CD4-positive, alpha-beta T cell treated with Interleukin-2 at 100 ng/mL for 4 hours (primary cell): ENCODE measurements around the gene POLG2.

Experiments
- DNase-seq: peaks from one replicate; pipeline ENCODE4 v3.0.0-alpha.2; 2020; ENCODE audit warnings: low spot score

Gene POLG2

DNA sequence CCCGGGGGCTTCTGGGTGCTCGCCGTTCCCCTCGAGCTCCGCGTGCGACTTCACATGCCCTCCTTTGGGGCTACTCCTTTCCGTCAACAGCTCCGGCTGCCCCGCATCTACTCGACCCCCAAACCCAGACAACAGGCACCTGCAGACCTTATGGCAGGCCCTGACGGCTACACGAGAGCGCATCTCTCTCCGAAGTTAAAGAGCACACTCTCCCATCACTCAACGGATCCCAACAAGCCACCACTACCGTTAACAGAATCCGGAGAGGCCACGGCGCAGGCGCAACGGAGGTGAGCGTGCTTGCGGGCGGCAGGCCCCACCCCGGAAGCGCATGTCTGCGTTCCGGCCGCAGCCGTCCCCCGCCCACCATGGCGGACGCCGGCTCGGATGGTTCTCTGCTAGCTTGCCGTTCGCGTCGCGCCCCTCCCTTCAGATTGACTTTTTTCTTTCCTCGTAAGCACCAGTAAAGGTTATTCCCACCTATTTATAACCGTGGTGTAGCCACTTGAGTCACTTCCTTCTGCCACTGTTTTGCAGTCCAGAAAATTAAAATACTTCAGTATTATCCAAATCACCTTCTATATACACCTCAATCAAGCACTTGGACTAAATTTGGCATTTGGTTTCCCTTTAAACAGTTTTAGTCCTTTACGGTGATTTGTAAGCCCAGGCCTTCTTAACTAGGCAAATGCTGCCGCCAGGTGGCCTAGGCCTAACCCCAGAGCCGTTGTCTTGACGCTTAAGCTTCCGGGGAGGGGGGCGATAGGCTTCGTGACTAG lies at the start of gene POLG2:
POLG2 (minus strand) TSS at position 269 of the 779 bp plus-strand sequence; CDS start at position 183, 86 bp downstream.
- peak; percentile 95 for DNase-seq

DNA sequence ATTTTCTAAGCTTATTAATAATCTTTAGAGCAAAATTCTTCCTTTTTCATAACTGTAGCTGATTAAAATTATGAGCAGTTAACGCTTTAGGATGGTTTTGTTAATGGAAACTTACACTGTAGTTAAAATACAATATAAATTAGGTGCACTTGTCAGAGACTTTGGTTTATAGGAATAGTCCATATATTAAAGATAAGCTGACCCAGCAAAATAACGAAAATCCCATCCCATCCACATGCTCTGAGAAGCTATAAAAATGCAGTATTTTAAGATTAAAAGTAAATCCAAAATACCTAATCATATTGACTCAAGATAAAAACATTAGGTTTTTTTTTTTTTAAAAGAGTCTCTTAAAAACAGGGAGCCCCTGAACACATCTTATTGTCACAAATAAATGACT lies 47.9 kb upstream of the POLG2 start:
- no peak for DNase-seq

DNA sequence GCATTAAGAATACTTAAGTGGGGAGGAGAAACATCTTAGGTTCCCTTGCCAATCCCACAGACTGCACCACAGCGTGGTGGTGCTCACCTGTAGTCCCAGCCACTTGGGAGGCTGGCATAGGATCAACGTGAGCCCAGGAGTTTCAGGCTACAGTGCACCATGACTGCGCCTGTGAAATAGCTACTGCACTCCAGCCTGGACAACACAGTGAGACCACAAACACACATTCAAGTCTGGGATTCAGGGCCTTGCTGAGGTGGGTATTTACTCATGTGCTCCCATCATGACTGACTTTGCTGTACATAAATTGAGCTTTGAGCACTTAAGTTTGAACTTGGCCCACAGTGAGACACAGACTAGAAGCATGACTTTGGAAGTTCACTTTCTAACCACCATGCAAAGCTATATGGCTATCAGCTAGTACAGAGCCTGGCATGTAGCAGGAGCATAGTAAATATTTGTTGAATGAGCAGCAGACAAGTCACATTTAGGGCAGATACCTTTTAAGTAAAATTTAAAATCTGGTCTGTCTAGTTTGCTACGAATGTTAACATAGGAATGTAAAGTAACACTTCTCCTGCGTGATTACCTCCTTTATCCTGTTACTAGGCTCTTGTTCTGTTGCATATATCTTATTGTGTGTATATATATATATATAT lies 43.4 kb upstream of the POLG2 start:
- no peak for DNase-seq

DNA sequence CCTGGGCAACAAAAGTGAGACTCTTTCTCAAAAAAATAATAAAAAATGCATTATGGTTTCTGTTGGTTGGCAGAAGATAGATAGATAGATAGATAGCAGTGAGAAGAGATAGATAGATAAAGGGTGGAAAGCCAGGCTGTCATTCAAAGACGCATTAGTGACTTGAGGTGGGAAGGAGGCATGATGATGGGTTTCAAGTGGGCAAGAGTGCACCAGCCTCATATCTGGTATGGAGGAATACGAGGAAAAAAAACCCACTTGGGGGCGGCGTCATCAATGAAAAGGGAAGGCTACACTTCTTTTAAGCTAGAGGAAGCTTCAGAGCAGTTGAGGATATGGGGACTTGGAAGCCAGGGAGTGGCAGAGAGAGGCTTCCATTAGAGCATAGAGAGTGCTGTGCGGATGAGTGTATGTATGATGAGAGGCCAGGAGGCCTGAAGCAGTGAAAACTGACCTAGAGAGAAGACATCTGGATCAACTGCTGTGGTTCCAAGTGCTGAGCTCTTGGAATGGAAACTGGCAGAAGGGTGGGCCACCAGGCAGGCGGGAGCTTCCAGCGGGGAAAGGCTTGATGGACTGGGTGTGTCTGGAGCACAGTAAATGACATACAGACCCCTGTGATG lies 41.8 kb upstream of the POLG2 start:
- DNase-seq, result no peak

DNA sequence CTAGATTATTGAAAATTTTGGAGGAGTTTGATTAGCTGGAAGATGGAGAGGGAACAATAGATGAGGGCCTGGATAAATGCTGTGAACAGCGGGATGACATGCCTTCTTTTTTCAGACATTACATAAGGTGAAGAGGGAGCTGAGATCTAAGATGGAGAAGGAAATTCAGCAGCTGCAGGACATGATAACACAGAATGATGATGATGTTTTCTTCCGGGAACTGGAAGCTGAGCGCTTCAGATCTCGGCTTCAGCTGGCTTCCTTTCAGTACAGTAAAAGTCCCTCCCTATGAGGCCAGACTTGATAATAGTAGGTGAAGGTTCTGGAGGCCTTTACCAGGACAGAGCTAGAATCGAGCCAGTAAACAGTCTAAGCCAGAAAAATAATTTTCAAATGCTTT lies 40.6 kb upstream of the POLG2 start:
- DNase-seq, result no peak

DNA sequence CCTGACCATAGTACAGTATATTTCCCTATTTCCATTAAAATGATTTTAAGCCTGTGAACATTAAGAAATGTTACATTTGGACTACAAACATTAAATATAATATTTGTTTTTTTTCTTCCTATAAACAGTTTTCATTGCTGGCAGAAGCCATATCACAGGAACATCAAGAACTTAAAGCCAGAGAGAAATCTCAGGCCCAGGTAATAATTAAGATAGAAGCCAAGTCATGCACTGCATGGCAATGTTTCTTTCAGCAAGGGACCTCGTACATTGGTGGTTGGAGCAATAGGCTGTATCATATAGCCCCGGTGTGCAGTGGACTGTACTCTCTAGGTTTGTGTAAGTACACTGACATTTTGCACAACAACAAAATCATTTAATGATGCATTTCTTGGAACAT lies 40.1 kb upstream of the POLG2 start:
- no peak for DNase-seq

DNA sequence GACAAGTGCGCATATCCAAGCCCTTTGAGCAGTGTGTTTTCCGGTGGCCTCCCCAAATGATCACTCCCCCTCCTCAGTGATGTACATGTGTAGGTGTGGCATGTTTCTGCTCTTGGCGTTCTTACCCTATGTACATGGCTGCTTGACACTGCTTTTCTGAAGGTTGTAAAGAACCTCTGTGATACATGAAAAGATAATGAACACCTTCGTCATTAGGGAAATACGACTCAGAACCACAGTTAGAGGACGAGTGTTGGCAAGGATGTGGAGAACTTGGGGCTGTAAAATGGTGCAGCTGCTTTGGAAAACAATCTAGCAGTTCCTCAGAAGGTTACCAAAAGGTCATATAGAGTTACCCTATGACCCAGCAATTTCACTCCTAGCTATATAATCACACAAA lies 38.5 kb upstream of the POLG2 start:
- no peak for DNase-seq

DNA sequence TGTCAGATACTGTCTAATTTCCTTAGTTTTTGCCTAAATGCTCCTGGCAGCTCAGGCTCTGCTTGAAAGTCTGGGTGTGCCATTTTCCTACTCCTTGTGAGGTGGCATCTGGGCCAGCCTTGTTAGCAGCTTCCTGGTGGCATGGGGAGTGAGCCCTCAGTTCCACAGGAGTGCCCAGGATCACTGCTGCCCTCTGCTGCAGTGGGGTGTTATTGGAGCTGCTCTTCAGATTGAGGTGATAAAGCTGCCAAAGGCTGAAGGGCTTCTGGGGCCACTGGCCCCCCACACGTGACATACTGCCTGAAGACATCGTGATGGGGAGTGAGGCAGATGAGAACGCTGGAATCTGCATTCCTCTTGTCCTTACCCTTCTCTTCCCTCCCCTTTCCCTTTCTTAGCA lies 37.3 kb upstream of the POLG2 start:
- DNase-seq, result no peak

DNA sequence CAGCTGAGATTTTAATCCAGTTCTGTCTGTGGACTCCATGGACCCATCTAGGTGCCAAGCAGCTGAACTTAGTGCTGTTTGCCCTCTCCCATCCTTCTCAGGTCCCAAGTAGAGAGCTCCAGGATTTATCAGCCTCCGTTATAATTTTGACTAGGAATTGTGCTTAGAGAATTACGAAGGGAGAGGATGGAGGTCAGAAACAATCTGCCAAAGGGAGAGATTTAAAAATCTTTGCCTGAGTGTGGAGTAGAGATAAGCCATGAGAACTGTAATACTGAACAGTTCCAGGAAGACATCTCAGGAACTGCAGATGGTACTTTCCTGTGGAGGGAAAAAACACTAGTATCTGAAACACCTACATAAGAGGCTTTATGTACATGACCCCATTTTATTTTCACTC lies 36.9 kb upstream of the POLG2 start:
- DNase-seq, result no peak

DNA sequence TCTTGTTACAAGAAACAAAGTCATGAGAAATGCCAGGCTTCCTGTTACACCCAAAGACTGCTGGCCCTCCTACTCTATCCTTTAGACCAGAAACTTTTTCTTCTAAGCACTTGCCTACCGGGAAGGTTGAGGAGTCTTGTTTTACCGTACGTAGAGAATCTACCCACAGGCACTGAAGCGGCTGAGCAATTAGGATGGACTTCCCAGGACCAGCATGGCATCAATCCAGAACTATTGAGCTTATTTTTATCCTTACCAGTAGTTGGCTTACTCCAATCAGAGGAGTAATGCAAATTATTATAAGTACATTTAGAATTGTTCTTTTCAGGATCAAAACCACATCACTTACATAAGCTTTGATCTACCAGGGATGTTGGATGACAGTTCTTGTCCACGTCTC lies 35.6 kb upstream of the POLG2 start:
- no peak for DNase-seq

DNA sequence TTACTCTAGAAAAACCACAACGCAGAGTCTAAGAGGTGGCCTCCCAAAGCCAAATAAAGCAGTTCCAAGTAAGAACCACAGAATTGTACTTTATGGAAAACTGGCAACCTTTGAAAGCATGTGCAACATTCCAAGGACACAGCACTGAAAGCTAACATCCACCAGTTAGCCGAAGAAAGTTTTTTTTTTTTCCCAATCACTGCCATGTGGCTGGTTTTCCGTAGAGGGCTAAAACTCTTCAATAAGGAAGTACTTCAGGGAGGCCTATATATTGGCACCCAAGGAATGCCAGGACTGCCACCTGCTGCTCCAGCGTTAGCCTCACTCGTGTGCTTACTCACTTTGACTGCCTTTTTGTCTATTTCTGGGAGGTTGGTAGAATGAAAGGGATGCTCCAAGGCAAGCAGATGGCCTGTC lies 35.1 kb upstream of the POLG2 start:
- DNase-seq, result no peak

DNA sequence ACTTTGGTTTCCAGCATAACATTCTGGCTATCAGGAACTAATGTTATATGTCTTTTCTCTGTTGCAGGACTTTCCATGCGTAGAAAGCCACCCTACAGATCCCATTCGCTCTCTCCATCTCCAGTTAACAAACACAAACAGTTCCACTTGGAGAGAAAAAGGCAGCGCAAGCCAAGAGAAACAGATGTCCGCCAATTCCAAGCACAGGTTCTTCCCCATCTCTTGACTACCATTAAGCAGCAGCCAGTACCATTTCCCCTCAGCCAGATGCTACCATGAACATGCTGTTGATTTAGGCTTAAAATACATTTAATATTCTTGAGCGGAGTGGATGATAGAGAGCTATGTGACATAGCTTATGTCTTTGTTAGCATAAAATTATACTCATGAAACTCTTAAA lies 32.4 kb upstream of the POLG2 start:
- no peak for DNase-seq

DNA sequence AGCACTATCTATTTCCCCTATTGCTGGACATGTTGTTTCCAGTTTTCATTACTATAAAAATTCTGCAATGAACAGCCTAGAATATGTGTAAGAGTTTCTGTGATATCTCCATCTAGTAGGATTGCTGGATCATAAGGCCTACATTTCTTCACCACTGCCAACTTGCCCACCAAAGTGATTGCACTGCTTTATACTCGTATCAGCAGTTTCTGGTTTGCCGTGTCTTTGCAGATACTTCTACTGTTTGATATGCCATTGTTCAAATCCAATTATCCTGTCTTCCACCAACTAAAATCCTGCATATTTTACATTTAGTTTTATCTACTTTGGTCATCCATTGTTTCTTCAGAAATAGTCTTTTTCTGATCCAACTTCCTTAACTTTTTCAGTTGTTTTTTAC lies 31.1 kb upstream of the POLG2 start:
- no peak for DNase-seq

DNA sequence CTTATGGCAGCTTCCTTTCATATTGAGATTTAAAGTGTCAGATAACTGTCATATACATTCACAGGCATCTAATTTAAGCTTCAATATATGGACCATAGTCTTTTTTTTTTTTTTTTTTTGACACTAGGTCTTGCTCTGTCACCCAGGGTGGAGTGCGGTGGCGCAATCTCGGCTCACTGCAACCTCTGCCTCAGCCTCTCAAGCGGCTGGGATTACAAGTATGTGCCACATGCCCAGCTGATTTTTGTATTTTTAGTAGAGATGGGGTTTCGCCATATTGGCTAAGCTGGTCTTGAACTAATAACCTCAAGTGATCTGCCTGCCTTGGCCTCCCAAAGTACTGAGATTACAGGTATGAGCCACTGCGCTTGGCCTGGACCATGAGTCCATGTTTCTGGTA lies 23.5 kb upstream of the POLG2 start:
- no peak for DNase-seq

DNA sequence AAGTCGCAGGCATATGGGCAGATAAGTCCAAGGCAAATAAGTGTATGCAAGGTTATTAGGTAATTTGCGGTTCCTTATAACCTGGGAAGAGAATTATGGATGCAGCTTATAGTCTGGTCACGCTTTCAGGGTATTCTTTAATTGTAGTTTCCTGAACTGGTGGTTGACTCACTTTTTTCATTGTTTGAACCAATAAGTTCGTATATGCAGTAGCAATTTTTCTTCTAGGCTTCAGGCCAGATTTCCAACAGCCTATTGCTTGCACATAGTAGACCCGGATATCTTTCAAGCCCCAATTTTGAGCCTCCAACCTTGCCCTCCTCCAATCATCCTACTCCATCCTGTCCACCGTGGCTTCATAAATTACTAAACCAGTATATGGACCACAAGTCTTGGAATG lies 22.7 kb upstream of the POLG2 start:
- DNase-seq, result no peak

DNA sequence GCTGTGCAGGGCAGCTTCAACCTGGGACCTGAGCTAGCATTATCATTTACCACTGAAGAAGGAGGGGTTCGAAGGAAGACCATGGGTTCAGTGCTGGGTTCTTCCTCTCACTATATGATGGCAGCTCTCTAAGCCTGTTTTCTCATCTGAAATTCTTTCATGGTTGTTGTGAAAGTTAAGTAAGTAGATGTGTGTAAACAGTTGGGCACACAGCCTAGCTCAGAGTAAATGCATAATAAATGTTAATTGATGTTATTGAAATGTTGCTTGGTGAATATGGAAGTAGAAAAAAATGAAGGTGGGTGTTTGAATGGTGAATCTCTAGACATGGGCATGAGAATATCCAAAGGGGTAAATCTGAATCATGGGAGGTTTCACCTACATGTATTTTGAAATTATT lies 19.0 kb upstream of the POLG2 start:
- no peak for DNase-seq

DNA sequence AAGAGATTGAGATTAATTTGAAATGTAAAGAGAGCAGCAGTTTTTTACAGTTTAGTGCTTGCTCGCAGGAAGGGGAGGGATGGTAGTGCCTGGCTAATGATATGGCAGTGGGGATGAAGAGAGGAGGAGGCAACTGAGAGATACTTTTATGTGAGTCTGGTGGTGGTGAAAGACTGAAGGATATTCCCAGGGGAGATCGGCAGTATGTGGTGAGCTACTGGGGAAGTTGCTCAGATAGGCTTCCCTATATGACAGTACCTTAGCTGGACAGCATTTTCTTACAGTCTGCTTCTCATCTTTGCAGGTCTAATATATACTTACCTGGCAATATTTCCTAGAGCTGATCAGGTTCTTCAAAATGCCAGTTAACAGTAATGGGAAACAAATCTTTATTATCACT lies 18.6 kb upstream of the POLG2 start:
- no peak for DNase-seq

DNA sequence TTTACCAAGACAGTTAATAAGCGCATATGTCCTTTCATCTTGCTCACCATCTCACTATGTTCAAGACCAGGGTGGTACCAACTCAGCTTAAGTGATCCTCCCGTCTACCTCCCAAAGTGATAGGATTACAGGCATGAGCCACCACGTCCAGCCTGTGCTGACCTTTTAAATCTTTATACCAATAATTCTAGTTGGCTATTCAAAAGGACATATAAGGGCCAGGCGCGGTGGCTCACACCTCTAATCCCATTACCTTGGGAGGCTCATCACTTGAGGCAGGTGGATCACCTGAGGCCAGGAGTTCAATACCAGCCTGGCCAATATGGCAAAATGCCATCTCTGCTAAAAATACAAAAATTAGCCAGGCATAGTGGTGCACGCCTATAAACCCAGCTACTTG lies 12.3 kb upstream of the POLG2 start:
- DNase-seq, result no peak

DNA sequence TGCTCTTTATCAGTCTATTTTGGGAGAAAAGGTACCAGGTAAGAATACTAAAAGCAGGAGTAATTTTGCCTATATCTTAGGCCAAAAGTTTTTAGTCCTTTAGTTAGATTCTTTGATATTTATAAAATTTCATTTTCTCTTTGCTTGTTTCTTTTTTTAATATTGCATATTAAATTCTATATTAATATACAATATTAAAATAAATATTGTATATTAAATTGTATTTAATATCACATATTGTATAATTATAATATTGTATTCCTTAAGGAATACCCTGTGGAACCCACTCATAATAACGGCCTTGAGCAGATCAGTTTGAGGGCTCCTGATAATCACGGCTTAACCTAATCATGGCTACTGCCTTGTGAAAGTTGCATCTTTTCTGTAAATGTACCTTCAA lies 11.8 kb upstream of the POLG2 start:
- DNase-seq, result no peak

DNA sequence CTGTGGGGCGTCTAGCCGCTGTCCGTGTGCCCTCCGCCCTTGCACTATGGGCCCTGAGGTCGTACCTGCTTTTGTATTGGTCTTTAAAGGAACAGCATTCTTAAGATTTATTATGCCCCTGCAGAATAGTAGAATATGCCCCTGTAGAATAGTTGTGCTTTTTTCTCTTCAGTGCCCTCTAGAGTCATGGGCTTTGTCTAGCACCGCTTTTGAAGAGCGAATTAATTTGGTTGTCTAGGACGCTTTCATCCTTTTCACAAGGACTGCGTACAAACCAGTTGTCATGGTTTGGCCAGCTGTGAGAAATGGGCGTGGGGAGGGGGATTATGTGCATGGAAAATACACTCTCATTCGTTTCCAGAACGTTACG lies 10.5 kb upstream of the POLG2 start:
- DNase-seq, result peak; percentile 77

DNA sequence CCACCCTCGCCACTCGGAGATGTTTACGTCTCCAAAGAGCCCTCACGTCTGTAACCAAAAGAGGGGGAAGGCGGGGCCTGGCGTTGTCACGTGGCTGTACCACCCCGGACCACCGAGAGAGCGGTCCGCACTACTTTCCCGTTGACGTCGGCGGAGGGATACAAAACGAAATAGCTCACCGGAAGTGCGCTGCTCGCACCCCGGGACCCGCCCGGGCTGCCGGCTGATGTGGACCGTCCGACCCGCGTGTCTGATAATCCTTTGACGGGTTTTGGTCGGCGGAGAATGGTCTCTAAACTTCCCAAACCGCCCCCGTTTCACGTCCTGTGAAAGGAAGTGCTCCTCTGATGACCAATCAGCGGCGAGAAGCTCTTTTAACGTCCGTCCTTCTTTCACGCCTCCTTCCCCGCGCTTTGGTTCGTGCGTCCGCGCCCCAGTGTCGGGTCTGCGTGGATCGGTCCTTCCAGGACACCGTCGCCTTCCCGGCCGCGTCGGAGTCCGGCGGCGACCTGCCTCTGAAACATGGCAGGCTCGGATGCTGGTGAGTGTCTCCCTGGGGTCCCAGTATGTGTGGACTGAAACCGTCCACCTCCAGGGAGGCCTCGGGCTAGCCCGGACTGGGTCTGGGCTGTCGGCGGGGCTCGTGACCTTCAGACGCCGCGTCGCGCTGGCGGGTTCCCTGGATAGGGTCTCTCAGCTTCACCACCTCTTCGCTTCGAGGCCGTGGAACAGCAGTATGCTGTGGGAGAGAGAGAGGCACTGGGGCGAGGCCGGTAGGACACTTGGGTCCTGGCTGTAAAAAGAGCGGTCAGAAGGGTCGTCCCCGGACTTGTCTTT lies 9.9 kb upstream of the POLG2 start, which contains the start of gene CEP95:
CEP95 (plus strand) TSS at position 402 of the 837 bp plus-strand sequence; CDS start at position 523, 121 bp downstream.
- peak; percentile 97 for DNase-seq

DNA sequence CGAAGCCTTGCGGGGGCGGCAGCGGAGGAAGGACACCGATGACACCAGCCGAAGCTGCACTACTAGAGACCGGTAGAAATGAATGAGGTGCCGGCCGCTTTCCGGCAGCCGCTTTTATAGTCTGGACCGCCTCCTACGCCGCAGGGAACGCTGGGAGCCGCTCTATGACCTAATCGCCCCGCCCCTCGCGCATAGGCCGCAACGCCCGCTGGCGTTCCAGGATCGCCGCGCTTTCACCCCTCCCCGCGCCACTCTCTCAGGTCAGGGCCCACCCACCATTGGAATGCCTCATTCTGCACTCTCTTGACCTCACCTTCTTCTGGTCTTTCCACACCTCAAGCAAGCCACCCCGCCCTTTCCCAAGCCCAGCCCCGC lies 9.3 kb upstream of the POLG2 start, which contains the start of gene DDX5:
DDX5 (minus strand) TSS at position 89 of the 375 bp plus-strand sequence. CDS start 170 bp downstream, outside the sequence.
- peak; percentile 97 for DNase-seq
